Stimulated activated CD8-positive, alpha-beta memory T cell treated with anti-CD3 and anti-CD28 coated beads, Interleukin-4, amount 100 ng/mL, for 1 hour (primary cell): ENCODE measurements around the gene FAAP100.

ENCODE experiments used
- DNase-seq, 2 donors: peaks; one replicate each; pipeline ENCODE4 v3.0.0-alpha.2; 2020; ENCODE audit warnings: low read depth in 2 of 2, low spot score in 1 of 2

Gene FAAP100

DNA sequence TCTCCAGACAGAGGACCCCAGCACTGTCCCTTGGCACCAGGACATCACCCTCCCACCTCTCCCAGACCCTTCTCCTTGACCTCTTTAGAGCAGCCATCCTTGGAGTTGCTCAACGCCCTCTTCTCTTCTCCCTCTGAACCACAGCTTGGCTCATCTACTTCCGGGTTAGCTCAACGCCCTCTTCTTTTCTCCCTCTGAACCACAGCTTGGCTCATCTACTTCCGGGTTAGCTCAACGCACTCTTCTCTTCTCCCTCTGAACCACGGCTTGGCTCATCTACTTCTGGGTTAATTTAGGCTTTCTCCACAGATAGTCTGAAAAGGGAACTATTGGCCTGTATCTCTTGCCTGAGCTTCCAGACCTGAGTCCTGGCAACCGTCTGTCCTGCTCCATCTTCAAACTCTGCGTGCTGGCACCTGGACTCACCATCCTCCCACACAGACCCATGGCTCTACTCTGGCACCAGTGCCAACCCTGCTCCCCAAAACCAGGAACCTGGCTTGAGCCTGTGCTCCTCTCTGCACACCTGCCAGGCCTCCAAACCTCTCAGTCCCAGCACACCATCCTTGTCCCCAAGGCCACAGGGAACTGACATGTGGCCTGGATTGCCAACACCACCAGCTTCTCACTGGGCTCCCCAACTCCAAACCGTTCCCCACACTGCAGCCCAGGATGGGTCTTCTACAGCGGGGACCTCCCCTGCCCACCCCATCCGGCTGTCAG lies 25.3 kb upstream of the FAAP100 start:
- no peak for DNase-seq

DNA sequence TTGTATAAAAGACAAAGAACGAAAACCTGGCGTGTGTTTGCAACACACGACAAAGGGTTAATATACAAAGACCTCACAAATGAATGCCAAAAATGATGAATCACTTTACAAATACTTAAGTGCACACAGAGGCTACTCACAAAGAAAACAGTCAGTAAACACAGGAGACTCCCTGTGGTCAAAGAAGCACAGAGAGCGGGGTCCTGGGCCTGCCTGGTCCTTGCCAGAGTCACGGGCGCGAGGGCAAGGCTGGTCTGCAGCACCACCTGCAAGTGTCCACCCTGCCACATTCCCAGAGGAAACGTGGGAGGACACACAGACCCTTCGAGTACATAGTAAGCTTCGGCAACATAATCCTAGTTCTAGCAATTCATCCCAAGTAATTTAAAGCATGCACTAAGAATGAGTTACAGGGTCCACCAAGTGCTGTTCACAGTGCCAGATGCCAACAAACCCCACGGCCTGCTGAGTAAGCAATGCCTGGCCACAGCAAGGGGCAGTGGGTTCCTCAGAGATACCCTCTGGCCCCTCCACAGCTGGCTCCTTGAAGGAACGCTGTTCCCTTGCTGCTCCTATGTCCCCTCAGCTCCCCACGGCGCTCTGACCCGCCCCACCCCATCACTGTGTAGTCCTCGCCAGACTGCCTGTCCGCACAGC lies 24.6 kb upstream of the FAAP100 start:
- DNase-seq: no peak

DNA sequence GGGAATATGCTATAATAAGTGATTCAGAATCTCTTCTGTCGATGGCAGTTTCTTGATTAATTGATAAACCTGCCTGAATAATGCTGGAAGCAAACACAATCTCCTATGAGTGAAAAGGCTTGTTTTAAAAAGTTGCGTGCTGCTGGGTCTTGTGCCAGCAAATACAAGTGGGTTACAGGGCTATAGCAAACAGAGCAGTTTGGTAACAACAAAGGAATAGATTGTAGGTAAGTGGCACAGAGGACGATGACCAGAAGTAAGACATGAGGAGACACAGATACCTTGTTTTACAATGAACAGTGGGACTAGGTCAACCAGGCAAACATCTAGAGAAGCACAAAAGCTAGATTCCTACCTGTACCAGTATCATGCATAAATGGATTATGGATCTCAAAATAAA lies 23.7 kb upstream of the FAAP100 start:
- no peak for DNase-seq

DNA sequence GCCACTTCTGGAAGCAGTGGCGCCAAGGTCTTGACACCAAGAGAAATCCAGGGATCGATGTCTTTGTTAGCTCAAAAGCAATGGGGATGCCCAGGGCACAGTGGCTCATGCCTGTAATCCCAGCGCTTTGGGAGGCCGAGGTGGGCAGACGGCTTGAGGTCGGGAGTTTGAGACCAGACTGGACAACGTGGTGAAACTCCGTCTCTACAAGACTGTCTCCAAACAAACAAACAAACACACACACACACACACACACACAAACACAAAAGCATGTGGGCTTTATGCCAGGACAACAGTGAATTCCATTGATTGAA lies 22.4 kb upstream of the FAAP100 start:
- DNase-seq: no peak

DNA sequence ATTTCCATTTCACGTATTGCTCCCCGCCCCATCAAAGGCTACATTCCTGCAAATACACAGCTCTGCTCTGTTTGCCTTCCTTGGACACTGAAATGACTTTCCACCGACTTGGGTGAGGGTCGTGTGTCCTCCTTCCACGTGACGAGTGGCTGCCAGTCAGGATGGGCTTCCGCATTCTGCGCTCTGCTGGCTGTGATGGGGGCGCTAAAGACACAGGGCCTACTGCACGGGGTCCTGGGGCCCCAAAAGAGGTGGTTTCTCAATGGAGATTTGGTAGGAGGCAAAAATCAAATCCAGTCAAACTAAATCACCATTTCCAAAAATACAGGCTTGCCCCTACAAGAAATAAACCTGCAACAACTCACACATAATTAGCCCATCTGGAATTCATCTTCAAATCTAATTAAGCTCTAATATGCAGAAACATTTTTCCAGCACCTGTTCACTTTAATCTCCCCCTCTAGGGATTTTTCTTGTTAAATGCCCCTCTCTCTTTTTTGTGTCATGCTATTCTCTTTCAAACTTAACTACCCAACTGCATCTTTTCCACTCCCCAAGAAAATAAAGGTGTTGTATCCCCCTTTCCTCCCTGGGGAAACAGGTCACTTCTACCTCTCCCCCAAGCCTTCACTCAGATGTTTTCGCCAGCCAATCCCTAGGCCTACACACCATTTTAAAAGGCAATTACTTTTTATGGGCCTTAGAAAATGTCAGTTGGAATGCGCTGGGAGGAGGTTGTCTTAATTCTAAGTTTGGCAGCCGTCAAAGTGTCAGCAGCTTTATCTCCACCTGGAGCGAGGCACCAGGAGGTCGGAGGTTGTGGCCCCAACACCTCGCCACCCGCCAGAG lies 21.9 kb upstream of the FAAP100 start:
- DNase-seq: no peak

DNA sequence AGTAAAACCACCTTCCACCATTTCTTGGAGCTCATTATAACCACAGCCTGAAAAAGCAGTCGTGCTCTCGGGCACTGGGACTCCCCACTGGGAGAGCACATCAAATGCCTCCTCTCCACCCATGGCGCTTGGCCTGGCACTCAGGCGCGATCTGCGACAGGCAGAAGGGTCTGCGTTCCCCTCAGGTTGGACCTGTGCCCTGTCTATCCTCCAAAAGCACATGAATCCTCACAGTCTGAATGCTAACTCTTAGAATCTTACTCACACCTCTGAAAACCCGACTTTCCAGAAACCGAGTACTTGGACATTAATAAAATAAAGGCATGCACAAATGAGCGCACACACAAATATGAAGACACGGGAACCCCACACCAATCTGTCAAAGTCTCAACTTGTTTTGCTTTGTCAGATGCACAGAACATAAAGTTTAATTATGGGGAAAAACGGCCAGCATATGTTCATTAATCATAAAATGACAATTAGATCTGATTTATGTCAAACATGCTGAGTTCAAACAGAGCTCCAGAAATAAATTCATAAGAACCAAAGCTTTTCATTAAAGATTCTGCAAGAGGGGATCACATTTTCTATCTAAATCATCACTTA lies 20.5 kb upstream of the FAAP100 start:
- no peak for DNase-seq

DNA sequence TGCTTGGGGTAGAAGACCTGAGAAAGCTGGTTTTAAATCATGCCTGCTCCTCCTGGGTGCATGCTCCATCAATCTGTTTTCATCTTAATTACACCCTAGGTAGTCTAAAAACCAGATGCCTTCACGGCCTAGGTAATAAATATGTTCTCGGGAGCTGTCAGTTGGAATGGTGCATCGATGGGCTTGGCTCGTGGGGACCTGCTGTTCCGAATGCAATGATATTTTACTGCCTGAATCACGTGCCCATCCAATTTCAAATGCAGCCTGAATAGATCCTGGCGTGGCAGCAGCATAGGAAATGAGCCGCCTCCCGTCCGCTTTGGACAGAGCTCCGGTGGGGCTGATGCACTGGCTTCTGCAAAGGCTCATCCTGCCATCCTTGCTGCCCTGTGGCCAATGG lies 18.8 kb upstream of the FAAP100 start:
- no peak for DNase-seq

DNA sequence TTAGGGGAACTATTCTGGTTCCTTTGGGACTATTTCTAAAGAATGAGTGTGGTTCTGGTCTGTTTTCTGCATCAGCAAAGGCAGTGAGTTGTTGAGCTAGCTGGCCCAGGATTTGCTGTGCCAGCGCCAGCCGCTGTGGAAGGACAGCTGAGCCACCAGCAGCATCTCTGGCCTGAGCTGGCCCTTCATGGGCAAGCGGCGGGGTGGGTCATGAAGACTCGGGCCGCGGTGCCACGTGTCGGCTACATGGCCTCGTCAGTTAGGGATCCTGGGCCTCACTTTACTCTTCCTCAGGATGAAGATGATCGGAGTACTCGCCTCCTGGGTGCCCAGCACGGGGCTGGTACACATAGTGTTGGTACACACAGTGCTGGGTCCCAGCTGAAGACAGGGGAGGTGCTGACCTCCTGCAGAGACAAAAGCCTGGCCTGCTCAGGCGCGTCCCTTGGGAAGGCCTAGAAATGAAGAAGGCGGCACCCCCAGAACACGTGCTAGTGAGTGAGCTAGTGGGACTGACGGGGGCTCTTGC lies 17.9 kb upstream of the FAAP100 start:
- DNase-seq: no peak

DNA sequence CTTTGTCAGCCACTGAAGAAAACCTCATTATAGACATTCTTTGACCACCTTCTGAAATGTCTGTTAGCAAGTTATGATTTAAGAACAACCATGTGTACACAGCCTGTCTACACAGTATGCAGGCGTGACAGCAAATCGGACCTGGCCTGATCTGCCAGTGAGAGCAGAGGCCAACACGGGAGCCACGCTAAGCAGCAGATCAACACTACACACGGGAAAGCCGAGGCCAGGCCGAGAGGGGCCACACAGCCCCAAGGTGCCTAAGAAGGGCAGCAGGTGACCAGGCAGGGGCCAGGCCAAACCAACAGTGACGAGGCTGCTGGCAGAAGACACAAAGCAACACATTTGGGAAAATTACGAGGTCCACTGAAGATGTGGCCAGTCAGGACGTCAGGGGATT lies 16.3 kb upstream of the FAAP100 start:
- no peak for DNase-seq

DNA sequence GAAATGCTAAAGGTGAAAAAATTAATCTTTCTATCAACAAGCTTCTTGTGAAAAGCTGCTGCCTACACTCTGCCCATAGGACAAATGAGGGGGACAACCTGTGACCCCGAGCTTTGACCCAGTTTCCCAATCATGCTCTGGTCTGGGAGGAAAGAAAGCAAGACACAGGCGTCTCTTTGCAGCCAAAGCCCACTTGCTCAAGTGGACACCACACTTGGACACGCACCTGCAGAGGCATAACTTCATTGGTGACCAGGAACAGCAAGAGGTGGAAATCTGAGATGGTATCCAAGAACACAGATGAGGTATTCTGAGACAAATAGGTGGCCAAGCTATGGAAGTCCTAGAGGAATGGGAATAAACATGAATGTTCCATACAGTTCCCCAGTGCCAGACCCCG lies 15.0 kb upstream of the FAAP100 start:
- no peak for DNase-seq

DNA sequence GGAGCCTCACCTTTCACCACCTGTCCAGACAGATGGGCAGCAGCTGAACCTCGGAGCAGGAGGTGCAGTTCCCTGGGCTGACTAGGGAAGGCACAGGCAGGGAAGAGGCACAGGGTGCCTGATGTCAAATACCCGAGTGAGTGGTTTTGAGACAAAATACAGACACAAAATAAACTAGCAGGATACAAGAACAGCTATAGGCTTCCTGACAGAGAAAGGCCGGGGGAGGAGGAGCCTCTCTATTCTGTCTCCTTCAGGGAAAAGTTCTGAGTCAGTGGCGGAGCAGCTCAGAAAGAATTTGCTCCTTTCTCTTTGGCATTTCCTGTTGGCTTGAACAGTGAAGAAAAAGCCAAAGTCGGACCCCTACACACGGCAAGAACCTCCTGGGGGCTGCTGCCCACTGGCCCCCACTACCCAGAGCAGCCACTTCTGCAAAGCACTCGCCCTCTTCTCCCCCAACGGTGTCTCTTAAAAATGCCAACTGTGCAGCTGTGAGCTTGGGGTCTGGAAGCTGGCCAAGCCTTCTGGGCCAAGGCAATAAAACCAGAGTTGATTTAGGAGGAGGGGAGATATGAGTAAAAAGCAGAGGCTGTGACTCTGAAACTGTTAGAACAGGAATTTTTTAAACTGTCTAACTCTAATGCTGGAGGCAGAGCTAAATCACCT lies 14.4 kb upstream of the FAAP100 start:
- DNase-seq: no peak

DNA sequence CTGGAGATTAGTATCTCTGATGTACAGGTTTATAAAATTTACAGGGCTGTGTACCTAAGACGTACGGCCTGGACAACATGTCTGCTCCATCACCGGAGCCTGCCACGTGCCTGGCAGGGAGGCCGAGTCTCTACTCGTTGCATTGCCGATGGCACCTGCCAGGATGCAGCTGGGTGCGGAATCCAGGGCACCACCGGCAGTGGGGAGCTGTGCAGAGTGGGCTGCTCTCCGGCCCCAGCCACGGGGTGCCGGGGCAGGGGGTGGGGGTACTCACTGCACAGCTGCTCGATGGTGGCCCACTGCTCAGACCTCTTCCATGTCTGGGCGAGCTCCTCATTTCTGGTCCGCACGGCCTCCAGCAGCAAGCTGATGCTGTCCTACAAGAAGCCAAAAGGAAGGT lies 13.1 kb upstream of the FAAP100 start:
- DNase-seq: no peak

DNA sequence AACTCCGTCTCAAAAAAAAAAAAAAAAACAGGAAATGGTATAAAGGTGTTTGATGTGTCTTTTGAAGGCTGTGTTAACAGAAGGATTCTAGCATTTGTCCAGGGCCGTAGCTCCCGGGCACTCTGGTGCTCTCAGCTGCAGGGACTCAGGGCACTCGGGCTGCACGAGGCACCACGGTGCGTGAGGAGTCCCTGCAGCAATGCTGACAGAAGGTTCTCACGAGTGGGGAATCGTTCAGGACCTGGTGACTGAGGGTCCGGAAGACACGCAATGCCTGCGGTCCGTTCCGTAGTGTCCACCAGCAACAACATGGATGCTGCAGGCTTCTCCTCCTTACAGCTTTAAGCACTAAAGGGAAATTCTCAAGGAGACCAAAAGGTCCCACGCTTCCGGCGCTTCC lies 12.6 kb upstream of the FAAP100 start:
- DNase-seq: no peak

DNA sequence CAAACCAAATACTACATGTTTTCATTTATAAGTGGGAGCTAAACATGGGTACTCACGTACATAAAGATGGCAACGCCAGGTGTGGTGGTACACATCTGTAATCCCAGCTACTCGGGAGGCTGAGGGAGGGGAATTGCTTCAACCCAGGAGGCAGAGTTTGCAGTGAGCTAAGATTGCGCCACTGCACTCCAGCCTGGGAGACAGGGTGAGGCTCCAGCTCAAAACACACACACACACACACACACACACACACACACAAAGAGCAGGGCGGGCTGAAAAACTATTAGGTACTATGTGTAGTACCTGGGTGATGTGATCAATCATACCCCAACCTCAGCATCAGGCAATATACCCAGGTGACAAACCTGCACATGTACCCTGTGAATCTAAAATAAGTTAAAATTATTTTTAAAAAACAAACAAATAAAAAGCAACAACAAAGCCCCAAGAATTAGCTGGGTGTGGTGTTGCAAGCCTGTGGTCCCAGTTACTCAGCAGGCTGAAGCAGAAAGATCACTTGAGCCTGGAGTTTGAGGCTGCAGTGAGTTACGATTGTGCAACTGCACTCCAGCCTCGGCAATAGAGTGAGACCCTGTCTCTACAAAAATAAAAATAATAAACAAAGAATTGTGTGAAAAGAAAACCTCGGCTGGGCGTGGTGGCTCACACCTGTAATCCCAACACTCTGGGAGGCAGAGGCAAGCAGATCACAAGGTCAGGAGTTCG lies 11.9 kb upstream of the FAAP100 start:
- DNase-seq: no peak

DNA sequence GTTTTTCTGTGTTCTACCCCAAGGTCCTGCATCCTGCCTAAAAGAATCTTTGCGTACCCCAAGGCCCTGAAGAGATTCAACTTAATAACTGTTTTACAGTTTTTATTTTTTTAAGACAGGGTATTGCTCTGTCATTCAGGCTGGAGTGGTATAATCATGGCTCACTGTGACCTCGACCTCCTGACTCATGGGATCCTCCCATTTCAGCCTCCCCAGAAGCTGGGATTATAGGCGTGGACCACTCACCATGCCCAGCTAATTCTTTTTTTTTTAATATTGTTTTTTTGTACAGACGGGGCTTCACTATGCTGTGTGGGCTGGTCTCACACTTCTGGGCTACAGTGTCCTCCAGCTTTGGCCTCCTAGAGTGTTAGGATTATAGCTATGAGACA lies 9.3 kb upstream of the FAAP100 start:
- DNase-seq: no peak

DNA sequence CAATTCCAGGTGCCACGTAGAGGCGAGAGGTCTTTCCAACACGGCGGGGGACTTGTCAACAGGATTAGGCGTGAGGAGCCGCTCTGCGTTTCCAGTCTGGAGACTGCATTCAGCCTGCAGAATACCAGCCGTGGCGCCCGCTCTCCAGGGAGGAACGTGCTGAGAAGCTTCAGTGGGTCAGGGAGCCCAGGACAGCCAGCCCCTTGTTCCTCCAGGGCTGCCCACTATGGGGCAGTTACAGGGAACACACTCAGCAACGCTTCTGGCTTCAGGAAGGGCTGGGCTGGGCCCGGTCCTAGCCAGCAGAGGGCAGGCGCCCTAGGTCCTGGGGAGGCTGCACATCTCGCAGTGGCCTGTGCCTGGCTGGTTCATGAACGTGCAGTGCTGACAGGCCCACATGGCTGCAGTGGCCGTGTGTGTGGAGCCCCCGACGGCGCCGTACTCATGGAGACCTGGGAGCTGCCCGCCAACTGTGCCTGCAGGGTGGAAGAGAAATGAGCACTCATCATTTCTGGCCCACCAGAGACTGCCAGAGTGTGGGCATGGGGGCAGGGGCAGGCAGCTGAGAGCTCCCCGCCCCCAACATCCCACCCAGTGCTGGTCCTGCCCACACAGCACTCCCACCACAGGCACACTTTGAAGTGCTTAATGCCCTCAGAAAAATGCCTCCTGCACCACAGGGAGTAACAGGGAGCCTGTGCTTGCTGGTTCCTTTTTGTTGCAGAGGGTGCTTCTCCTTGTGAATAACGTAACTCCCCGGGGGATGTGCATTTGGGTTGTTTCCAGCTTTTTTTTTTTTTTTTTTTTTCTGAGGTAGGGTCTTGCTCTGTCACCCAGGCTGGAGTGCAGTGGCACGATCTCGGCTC lies 7.0 kb upstream of the FAAP100 start:
- no peak for DNase-seq

DNA sequence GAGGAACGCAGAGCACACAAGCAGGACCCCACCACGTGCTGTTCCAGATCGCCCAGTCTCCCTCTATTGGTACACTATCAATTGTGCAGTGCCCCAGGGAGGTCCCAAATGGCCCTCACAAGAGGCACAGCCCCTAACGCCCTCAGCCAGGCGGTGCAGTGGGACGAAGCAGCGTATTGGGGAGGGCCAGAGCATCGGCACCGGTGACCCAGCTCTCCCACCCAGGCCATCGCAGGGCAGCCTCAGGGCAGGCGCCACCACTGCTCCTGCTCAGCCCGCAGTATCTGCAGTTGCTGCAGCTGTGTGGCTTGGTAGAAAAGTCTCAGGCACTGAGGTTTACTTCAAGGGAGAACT lies 5.9 kb upstream of the FAAP100 start:
- no peak for DNase-seq

DNA sequence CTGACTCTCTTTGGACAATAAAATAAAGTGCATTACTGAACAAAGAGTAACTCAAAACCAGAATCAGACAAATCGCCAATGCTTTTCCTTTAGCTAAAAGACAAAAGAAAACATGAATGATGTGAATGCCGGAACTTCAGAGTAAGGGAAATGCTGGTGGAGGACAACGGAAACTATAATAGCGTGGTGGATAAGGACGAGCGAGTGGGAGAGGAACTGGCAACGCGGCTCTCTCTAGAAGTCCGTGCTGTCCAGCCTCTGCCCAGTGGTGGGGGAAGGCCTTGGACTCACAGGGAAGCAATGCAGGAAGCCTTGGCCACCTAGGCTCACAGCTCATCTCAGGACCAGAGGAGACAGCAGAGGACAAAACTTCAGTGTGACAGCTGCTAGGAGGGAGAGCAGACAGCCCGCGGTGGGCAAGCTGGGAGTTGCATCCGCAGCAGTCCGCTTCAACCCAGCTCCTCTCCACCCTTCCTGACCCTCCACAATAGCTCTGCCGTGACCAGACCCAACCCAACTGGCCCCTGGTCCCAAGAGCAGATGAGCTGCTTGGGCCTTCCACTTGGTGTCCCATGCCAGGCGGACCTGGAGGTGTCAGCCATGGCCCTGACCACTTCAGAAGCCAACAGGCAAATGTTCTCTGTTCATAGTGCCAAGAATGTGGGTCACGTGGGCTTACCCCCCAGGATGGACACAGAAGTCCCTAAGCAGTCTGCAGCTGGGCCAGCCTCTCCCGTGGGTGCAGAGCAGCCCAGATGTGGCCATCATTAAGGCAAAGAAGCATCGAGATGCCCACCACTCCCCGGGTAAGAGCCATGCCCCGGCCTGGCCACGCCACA lies 5.3 kb upstream of the FAAP100 start:
- no peak for DNase-seq

DNA sequence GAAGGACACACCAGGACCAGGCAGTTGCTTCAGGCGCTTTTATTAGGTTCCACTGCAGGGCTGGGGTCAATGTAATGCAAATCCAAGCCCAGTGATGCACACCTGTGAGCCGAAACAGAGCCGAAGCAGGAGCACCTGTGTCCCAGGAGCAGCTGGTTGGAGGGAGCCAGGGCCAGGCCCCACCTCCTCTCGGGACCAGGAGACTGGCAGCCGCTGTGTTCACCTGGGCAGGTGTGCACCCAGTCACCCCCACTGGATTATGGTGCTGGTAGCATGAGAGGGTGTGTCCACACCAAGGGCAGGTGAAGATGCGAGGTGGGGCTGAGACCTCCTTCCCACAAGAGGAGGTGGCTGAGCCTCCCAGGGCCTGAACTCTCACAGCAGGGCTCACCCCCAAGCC lies 4.7 kb upstream of the FAAP100 start:
- no peak for DNase-seq
